RPMI8226 (cell line): Measurements from ENCODE around the gene CALR3.
"Not testable (repeated sequence)": the region's sequence is repeated elsewhere in the genome, so short reads cannot be mapped to it uniquely, and the experiment has no call there.

ENCODE experiments used
- DNase-seq: peaks from one replicate; pipeline ENCODE4 v3.0.0-alpha.2; 2015

CALR3 gene

DNA sequence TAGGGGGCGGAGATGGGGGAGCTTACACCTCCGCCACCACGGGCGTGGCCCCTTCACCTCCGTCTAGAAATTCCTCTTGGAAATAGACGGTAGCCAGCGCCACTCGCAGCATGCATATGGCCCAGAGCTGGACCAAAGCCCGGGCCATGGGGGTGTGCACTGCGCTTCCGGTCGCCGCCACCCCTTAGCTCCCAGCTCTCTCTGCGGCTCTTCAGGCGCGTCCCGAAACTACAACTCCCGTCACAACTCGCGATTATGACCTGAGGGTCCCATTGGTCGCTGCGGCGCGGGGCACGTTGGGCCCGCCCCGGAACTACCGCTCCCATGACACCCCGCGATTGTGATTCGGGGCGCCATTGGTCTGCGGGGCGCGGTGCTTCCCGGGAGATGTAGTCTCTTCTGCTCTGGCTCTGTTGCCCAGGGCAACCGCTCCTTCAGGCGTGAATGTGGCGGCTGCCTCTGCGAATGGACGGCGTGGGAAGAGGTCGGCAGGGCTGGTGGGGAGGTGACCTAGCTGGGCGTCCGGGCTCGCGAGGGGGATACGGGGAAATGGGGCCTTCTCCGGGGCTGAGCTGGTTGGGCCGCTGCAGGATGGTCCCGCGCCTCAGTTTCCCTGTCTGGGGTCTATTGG, at the start of gene CALR3, which contains the start of gene C19orf44:
Gene CALR3 (minus strand): TSS at position 186 of the 631 bp plus-strand sequence. CDS start 38 bp downstream, at position 148.
Gene C19orf44 (plus strand): TSS at position 413 of the 631 bp plus-strand sequence. CDS start 4,399 bp downstream, outside the sequence.
- peak; percentile 99 for DNase-seq

DNA sequence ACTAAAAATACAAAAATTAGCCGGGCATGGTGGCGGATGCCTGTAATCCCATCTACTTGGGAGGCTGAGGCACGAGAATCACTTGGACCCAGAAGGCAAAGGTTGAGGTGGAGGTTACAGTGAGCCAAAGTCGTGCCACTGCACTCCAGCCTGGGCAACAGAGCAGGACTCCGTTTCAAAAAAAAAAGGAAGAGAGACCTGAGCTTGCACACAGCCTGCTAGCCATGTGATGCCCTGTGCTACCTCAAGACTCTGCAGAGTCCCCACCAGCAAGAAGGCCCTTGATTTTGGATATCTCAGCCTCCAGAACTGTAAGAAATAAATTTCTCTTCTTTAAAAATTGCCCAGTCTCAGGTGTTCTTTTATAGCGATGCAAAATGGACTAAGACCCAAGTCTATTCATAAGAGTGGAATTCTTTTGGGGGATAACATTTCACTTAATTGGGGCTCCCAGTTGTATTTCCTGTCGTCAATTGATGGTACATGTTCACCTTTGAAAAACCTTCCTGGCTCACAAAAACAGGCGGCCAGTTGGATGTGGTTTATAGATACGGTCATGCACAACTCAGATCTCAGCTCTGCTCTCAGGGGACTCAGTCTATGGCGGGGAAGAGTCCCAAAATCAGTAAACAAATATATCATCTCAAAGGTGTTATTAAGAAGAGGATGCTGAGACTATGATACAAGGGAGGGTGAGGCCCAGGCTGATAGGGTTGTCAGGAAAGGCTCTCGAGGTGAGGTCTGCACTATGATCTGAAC, 48.7 kb upstream of the CALR3 start:
- DNase-seq: no peak

- not testable (repeated sequence) for DNase-seq
Observed at GRCh38 chr19:16543734-16544133, 47.8 kb upstream of the CALR3 start.

GRCh38 chr19:16542910-16543472, 47.0 kb upstream of the CALR3 start:
- DNase-seq: peak; percentile 24

- DNase-seq: peak; percentile 98
Observed at GRCh38 chr19:16542045-16542909, 46.3 kb upstream of the CALR3 start, which contains the start of gene CHERP. CHERP (minus strand) TSS chr19:16542437; CDS start chr19:16542378, 59 bp downstream.

DNA sequence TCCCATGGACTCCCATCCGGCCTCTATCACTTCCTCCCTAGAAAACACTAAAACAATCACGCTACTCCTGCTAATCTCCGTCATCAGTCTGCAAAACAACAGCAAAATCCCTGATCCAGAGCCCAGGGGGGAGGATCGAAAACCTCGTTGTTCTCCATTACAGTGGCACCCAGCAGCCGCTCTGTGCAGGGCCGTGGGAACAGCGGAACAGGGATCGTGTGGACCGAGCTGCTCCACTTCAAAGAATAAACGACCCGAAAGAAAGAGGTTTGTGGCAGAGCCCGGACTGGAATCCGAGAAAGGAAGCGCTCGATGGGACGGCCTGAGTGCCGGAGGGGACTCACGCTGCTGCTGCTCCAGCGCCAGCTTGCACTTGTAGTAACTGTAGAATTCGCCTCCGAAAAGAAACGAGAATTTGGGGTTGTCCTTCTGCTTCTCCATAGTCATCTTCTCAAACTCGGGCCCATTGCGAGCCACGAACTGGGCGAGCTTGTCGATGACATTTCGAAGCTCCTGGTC, 45.6 kb upstream of the CALR3 start:
- DNase-seq: peak; percentile 32

DNA sequence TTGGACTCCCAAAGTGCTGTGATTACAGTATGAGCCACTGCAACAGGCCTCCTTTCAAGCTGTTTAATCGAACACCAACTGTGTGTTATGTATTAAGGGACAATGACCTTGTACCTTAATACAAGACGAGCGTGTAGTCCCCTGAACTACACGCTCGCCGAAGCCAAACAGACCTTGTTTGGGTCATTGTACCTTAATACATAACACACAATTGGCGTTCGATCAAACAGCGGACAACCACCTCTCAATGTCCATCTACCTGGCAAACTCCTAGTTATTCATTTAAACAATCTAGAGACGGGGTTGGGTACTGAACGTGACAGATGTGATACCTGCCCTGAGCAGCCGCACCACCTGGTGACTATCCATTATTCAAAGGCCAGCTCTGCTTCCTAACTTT, 45.0 kb upstream of the CALR3 start:
- DNase-seq: no peak

- DNase-seq: no peak
Observed at GRCh38 chr19:16537111-16537510, 41.1 kb upstream of the CALR3 start.

- no peak for DNase-seq
Observed at GRCh38 chr19:16536130-16536529, 40.2 kb upstream of the CALR3 start.

DNA sequence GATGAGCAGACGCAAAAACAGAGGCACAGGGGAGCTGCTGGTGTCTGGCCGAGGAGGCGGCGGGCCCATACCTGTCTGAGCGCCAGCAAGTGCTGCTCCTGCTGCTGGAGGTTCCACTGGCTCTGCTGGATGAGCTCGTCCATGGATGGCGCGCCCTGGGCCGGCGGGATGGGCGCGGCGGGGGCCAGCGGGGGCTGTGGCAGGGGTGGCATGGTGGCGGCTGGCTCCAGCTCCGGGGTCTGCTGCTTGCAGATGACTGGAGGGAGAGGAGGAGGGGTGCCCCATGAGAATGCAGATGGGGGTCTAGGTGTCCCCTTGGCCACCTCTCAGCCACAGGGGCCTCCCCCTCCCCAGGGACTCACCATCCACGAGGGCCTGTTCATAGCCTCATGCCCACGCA, 39.4 kb upstream of the CALR3 start:
- DNase-seq: no peak

DNA sequence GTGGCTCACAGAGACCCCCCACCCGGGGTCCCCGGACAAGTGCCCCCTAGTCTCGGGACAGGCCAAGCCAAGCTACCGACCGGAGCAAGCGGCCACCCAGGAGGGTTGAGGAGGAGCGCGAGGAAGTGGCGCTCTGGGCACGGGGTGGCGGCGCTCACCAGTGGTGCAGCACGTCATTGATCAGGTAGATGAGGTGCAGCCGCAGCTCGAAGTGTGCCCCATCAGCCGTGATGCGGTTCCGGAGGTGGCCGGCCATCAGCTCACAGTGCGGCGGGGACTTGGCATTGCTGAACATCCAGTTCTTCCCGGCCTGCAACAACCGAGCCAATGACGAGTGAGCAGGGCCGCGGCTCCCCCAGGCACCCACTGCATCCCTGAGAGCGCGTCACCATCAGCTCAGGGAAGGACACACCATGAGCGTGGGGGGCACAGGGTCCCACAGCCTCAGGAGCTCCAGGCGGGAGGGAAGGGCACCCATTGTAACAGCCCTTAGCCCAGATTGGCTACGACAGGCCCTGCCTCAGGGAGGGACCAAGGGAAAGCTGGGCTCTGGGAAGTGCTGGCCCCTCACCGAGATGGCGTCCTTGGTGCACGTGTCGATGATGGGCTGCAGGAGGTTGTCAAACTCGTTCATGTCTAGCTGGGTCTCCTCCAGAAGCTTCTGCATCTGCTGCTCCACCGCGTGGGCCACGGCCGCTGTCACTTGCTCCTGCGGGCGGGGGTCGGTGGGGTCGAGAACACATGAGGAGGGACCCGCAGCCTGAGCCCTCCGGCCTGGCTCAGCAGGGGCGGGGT, 36.7 kb upstream of the CALR3 start:
- DNase-seq: no peak

GRCh38 chr19:16531380-16531669, 35.4 kb upstream of the CALR3 start:
- DNase-seq: no peak

GRCh38 chr19:16530540-16531379, 34.8 kb upstream of the CALR3 start:
- no peak for DNase-seq

- DNase-seq: no peak
Observed at GRCh38 chr19:16529466-16530144, 33.6 kb upstream of the CALR3 start.

GRCh38 chr19:16527971-16528521, 32.1 kb upstream of the CALR3 start:
- DNase-seq: peak; percentile 26

GRCh38 chr19:16527334-16527935, 31.5 kb upstream of the CALR3 start:
- DNase-seq: no peak

DNA sequence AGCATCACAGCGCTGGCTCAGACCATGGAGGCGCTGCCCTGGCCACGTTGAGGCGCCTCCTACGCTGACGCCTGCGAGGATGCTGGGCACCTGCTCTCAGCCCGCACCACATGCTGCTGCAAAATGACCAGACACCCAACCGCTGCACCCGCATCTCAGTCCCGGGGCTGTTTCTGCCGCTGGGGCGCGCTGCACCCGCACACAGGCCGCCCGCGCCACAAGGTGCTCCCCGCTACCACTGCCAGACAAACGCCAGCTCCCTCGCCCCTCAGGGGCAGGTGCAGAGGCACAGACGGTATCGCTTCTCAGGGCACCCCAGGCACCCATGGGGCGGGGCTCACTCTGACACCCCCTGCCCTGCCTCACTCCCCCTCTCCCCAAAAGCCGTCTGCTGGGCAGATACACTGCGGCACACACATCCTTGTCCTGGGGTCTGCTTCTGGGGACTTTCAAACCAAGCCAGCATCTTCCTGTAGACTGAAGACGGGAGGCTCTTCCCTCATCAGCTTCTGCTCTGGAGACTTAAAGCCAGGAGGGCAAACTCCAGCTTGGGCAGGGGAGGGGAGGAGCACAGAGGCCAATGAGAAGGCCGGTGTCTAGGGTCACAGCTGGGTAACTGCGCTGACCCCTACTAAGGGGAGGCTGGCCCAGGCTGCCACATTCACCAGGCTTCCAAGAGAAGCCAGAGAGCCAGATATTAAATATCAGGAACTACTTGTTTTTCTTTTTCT, 29.9 kb upstream of the CALR3 start:
- DNase-seq: no peak

DNA sequence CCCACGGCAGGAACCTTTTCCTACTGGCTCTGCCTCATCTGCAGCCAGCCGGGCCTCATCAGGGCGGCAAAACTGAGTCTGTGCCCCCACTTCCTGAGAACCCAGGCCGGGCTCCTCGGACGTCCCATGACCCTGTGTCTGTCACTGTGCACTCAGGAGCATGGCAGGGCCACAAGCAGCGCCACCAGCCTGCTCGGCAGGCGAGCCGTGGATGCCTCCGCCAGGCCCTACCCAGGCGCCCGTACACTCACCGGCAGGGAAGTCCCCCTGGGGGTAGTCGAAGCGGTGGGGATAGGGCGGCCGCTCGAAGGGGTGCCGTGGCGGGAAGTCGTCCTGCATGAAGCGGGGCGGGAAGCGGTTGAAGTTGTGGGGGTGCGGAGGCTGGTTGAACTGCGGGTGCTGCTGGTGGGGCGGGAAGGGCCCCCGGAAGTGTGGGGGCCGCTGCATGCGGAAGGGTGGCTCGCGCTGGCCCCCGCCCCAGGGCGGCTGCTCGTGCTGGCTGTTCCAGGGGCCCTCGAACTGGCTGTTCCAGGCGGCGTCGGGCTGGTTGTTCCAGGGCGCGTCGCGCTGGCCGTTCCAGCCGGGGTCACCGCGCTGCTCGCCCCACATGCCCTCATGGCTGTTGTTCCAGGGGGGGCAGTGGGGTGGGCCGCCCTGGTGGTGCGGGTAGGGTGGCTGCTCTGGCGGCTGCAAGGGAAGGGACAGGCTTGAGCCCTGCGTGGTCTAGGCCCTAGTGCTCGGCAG, 29.2 kb upstream of the CALR3 start:
- no peak for DNase-seq
